ENCODE measurements around the gene C1QTNF7. TPM values are rescaled to one million over a fixed set of nuclear protein-coding genes. Genes with fewer than 3 reads are reported as not detected.

C1QTNF7 gene
- total RNA-seq, 1 experiment from 2014 or later = not detected

- H3K36me3 ChIP-seq (ENCODE audit: control insufficient read depth, insufficient read depth, low read length) = no peaks in the 10 kb centered on the region
- intact Hi-C loops (cut with micrococcal nuclease; ENCODE audit: unreplicated experiment) = no loop called here
- no peak overlapping the region for H3K27ac ChIP-seq (ENCODE audit: low read length)
- TF ChIP-seq TCF7L2 (IDR thresholded peaks at IDR 0.05; ENCODE audit: low read depth, low read length) = no peak
- no peak for TF ChIP-seq CTCF (IDR thresholded peaks at IDR 0.05)
- no peak for TF ChIP-seq REST (IDR thresholded peaks at IDR 0.05; ENCODE audit: insufficient read depth in 1 of 2, low read depth in 2 of 2, low read length in 1 of 2)
- TF ChIP-seq POLR2AphosphoS5 (IDR thresholded peaks at IDR 0.05; ENCODE audit: low read depth, low read length) = no peak
- TF ChIP-seq SIN3A (IDR thresholded peaks at IDR 0.05; ENCODE audit: borderline replicate concordance, insufficient read depth, low read depth, low read length) = no peak
- ChIA-PET CTCF (no interaction called here), POLR2A (no interaction called here)
- H3K27me3 ChIP-seq (ENCODE audit: control insufficient read depth, insufficient read depth, low read length) = no peaks in the 10 kb centered on the region
- H3K9me3 ChIP-seq (ENCODE audit: control insufficient read depth, insufficient read depth, low read depth, low read length) = no peaks in the 10 kb centered on the region
- H3K4me3 ChIP-seq (ENCODE audit: low read depth in 2 of 2, low read length in 2 of 2) = no peak overlapping the region
- no peaks in the 10 kb centered on the region for H3K4me1 ChIP-seq (ENCODE audit: control insufficient read depth, insufficient read depth, low read length)
- ATAC-seq (no peak), DNase-seq (ENCODE audit: low read depth, low spot score) (no peak)
- in situ Hi-C loops (cut with HindIII; ENCODE audit: low pct_unique_long_range_greater_than_20kb, low sequenced_read_pairs) = no loop called here
- no TSS peak for BruUV-seq (replicated peaks)
These were observed 15.4 kb upstream of the C1QTNF7 start for GRCh38 chr4:15412461-15412860.

- no peak overlapping the region for H3K27ac ChIP-seq (ENCODE audit: low read length)
- in situ Hi-C loops (cut with HindIII; ENCODE audit: low pct_unique_long_range_greater_than_20kb, low sequenced_read_pairs) (no loop called here), intact Hi-C loops (cut with micrococcal nuclease; ENCODE audit: unreplicated experiment) (no loop called here)
- ChIA-PET POLR2A (no interaction called here), CTCF (no interaction called here)
- BruUV-seq (replicated peaks) = no TSS peak
- H3K9me3 ChIP-seq (ENCODE audit: control insufficient read depth, insufficient read depth, low read depth, low read length) = no peaks in the 10 kb centered on the region
- no peaks in the 10 kb centered on the region for H3K36me3 ChIP-seq (ENCODE audit: control insufficient read depth, insufficient read depth, low read length)
- DNase-seq (ENCODE audit: low read depth, low spot score) = no peak
- no peaks in the 10 kb centered on the region for H3K27me3 ChIP-seq (ENCODE audit: control insufficient read depth, insufficient read depth, low read length)
- TF ChIP-seq TCF7L2 (IDR thresholded peaks at IDR 0.05; ENCODE audit: low read depth, low read length) (no peak), CTCF (IDR thresholded peaks at IDR 0.05) (no peak), REST (IDR thresholded peaks at IDR 0.05; ENCODE audit: insufficient read depth in 1 of 2, low read depth in 2 of 2, low read length in 1 of 2) (no peak), POLR2AphosphoS5 (IDR thresholded peaks at IDR 0.05; ENCODE audit: low read depth, low read length) (no peak), SIN3A (IDR thresholded peaks at IDR 0.05; ENCODE audit: borderline replicate concordance, insufficient read depth, low read depth, low read length) (no peak)
- no peak for ATAC-seq
- no peaks in the 10 kb centered on the region for H3K4me1 ChIP-seq (ENCODE audit: control insufficient read depth, insufficient read depth, low read length)
- no peak overlapping the region for H3K4me3 ChIP-seq (ENCODE audit: low read depth in 2 of 2, low read length in 2 of 2)
These were observed 14.7 kb upstream of the C1QTNF7 start for GRCh38 chr4:15413010-15413622.
